HL-60/S4 treated with retinoic acid at 250 ng/mL for 4 days and 3 days (cell line): ENCODE results near the gene FOXS1.
"Not testable (repeated sequence)": the region's sequence is repeated elsewhere in the genome, so short reads cannot be mapped to it uniquely, and the experiment has no call there.

Source experiments
- in situ Hi-C: fragments of 300-500 bp; cut with MboI; formaldehyde crosslinking; loops from 2 replicates; pipeline ENCODE4 v1.7.0; 2022; ENCODE audit warnings: low sequenced_read_pairs

Gene FOXS1

DNA sequence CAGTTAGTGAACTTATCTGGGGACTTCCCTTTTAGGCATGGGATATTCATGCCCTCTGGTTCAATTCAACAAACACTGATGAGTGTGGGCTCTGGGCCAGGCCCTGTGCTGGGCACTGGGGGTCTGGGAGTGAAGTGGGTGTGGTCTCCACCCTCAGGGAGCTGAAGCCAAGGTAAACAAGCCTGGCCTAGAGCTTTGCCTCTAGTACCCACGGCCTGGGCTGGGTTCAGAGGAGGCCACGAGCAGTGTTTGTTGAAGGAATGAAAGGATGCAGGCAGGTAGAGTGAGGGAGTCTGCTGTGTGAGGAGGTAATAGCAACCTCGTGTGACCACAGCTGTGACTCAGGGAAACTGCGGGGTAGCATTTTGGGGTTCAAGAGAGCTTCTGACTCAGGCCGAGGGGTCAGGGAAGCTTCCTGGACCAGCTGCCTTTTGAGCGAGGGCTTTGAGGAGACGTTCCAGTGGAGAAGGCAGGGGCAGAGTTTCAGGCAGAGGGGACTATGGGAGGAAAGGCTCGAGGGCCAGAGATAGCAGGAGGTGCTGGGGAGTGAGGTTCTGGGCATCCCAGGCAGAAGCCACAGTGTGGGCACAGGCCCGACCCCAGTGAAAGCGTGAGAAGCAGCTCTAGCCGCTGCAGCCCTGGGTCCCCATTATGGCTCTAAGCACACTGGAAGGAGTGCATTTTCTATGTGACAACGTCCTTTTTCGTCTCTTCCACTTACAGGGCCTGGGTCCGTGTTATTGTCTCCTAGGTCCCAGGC lies 20.7 kb downstream of the FOXS1 start:
- in situ Hi-C loops = no loop called here

DNA sequence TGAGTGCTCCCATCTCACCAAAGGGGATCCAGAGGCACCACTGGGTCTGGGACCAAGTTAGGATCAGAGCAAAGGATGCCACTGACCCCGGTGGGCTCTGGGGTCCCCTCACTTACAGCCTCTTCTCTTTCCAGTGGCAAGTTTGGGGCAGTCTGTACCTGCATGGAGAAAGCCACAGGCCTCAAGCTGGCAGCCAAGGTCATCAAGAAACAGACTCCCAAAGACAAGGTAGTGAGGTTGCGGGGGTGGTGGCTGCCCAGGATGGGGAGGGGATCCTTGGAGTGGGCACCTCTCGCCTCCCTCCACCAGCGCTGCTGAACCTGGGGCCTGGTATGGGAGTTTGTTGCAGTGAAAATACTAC lies 21.3 kb downstream of the FOXS1 start:
- in situ Hi-C loops = no loop called here

DNA sequence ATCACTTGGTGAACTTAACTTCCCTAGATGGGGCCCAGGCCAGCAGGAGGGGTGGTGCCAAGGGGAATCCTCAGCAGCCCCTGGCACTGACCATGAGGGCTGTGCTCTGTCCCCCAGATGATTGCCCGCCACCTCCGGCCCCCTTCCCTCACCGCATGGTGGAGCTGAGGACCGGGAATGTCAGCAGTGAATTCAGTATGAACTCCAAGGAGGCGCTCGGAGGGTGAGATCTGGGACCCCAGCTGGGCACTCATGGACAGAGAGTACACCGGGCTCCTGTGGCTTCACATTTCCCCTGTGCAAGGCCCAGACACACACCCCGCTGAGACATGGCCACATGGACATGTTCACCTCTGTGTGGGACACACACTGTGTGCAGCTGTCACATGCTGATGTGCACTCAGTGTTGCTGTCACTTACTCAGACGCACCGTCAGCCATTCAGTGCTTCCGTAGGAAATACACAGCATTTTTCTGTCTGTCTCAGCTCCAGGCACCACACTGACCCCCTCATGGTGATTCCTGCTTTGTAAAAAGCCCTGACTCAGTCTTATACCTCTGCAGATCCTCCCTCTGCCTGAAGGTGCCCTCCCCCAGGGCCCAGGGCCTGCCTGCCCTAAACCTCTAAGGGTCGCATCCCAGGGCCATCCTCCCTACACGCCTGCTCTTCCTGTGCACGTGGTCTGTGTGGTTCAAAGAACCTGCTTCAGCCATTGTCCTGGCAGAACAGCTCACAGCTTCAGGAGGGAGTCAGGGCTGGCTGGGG lies 21.9 kb downstream of the FOXS1 start:
- in situ Hi-C loops = no loop called here

DNA sequence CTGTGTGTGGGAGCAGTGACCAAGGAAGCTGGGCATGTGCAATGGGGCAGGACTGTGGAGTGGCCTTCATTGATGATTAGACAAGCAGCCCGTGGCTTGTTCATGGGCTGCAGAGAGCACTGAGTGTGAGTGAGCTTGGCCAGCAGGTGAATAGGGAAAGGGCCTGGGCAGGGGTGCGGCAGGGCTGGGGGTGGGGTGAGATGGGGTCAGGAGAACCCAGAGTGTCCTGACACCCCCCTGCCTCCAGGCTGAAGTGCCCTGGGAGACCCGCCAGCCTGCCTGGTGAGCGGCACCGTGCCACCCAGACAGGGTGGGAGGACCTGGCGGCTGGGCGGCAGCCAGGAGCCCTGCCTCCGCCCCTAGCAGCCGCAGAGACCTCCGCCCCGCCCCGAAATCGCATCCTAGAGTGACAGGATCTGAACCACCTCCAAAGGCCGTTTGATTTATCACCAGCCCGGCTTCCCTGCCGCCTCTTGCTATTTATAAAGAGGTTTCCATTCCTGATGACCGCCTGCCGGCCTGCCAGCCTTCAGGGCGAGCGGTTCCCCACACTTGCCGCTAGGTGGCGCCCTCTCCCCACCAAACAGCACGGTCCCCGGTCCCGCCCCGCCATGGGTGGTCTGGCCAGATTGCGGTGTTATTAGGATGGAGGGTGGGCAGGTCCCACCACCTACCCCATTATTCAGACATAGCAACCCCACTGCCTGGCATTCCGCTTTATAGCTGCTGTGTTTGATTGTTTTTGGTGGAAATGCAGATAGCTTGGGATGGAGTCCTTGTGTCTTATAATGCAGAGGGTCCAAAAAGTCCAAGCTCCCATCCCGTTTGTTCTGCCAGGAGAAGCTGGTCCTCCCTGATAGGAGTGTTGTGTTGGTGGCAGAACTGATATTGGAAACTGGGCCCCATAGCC lies 22.7 kb downstream of the FOXS1 start:
- in situ Hi-C loops = no loop called here

DNA sequence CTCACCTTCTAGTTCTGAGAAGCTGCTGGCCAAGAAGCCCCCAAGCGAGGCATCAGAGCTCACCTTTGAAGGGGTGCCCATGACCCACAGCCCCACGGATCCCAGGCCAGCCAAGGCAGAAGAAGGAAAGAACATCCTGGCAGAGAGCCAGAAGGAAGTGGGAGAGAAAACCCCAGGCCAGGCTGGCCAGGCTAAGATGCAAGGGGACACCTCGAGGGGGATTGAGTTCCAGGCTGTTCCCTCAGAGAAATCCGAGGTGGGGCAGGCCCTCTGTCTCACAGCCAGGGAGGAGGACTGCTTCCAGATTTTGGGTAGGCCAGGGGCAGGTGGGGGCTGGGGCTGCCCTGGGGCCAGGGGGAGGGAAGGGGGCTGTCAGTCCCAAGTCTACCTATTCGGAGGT lies 24.0 kb downstream of the FOXS1 start:
- in situ Hi-C loops = no loop called here

DNA sequence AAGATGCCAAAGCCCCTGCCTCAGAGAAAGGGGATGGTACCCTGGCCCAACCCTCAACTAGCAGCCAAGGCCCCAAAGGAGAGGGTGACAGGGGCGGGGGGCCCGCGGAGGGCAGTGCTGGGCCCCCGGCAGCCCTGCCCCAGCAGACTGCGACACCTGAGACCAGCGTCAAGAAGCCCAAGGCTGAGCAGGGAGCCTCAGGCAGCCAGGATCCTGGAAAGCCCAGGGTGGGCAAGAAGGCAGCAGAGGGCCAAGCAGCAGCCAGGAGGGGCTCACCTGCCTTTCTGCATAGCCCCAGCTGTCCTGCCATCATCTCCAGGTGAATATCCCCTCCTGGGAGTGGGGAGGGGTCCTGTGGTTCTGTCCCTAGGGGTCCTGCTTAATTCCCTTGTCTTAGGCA lies 25.2 kb downstream of the FOXS1 start:
- in situ Hi-C loops = no loop called here

DNA sequence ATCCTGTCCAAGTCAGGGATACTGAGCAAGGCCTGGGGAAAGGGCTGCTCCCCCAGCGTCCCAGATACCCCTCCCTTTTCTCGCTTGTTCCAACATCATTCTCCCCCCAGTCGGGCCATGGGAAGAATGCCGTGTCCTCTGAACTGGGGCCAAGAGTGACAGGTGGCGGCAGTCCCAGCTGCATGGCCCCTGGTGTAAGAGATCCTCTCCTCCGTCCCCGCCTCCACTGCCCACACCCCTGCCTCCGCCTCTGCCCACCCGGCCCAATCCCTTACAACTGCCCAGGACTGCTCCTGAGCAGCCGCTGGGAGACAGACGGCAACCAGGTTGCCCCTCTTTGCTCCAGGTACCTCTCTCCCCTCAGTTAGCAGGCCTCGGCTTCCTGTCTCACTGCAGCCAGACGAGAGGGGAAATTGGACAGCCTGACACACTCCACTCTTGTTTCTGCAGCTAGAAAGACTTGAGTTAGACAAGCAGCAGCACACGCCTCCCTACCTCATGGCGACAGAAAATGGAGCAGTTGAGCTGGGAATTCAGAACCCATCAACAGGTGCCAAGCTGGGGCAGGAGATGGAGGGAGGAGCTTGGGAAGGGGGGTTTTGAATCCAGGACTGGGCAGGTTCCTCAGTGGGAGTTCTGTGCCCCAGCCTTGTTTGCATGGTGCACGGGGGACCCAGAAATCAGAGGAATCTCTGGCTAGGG lies 26.2 kb downstream of the FOXS1 start, which contains the start of gene MYLK2:
Gene MYLK2, plus strand, starts transcription at position 274 of the 702 bp plus-strand sequence. Its CDS starts 225 bp downstream, at position 499.
- in situ Hi-C loops = no loop called here

DNA sequence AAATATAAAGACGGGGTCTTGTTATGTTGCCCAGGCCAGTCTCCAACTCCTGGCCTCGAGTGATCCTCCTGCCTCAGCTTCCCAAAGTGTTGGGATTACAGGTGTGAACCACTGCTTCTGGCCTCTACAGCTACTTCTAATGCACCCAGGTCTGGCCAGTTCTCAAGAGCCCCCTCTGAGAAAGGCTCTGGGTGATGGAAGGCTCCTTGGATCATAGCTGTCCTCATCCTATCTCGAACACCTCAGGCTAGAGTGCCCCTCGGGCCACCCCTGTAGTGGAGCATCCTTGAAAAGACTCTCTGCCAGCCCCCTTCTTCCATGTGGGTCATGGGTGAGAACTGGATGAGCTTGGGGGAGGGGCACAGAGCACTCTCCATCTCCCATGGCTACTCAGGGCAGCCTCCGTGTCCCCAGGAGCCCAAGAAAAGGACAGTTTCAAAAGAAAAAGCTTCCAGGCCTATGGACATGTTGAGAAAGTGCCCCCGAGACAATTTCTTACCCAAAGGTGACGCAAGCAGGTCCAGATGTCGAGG lies 27.0 kb downstream of the FOXS1 start:
- in situ Hi-C loops = no loop called here

DNA sequence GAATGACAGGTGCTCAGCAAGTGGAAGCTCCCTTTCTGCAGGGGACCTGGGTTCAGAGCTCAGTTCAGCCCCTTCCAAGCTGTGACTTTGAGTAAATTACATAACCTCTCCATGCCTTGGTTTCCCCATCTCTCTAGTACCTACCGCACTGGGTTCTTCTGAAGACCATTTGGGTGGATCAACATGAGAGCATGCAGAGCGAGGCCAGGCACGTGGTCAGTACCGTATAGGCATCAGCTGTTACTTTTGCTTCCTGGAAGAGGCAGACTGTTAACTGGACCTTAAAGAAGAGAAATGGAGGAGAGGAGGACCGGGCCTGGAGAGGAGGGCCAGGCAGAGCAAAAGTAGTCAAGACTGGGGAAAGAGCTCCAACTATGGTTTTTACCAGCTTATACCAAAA lies 27.9 kb downstream of the FOXS1 start:
- in situ Hi-C loops = no loop called here

DNA sequence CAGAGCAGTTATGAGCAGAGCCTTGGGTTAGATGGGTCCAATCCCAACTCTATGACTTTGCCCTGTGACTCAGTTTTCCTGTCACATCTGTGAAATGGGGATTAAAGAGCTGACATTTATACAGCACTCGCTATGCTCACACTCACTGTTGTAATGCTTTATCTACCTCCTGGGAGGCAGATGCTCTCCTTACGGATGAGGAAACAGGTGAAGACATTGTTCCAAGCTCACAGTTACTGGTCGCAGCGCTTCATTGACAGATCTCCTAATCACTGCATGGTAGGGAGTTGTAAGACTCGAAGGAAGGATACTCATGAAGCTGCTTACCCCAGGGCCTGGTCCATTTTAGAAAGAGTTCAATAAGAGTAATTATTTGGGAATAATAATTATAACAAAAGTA lies 29.2 kb downstream of the FOXS1 start:
- in situ Hi-C loops = no loop called here

DNA sequence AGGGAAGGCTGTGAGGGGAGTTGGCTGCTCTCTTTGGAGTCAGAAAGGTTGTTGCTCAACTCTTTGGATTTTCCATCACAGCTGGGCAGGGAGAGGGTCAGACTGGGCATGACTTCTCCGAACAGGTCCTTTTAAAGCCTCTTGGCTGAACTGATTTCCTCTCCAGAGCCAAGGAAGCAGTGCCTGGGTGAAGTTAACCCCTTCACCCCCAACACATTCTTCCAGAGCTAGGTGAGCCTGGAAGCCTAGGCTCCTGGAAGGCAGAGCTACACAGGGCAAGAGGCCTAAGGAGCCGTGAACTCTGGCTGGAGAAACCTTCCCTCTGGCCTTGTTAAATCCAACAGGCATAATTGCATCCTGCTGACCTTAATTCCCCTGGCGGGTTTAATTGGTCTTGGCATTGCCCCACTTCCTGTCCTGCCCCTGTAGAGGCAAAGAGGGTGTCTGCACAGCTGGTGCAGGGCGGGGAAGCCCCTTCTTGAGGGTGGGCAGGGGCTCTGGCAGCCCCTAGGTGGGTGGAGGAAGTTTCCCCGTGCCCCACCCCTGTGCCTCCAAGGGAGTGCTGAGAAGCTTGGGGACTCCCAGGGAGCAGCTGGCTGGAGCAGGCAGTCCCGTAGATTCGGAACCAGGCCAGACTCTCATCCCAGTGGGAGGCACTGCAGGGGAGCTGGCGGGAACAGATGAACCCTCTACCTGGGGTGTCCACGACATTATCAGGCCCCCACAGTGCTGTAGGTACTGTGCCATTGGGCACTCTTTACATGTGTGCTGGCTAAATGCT lies 29.8 kb downstream of the FOXS1 start:
- in situ Hi-C loops = no loop called here

DNA sequence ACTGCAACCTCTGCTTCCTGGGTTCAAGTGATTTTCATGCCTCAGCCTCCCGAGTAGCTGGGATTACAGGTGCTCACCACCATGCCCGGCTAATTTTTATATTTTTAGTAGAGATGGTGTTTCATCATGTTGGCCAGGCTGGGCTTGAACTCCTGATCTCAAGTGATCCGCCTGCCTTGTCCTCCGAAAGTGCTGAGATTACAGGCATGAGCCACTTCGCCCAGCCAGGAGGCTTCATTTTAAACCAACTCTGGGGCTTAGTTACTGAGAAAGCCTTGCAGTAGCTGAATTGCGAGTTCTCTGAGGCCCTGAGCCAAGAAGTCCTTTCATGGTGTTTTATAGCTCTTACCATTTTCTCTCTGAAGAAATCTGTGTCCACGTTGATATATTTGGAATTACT lies 31.3 kb downstream of the FOXS1 start:
- in situ Hi-C loops = not testable (repeated sequence)

DNA sequence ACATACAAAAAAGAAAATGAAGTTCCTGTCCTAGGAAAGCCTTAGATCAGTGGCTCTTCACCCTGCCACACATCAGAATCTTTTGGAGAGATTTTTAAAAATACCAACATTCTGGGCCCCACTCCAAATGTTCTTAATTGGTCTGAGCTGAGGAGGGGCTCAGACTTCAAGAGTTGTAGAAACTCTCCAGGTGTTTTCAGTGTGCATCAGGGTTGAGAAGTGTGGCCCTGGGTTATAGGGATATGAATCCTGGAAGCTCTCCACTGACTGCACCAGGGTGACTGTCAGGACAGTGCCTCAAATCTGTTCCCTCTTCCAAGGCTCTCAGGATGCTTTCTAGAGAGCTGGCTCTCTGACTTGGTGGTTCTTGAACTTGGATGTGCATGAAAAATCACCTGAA lies 31.8 kb downstream of the FOXS1 start:
- in situ Hi-C loops = no loop called here

DNA sequence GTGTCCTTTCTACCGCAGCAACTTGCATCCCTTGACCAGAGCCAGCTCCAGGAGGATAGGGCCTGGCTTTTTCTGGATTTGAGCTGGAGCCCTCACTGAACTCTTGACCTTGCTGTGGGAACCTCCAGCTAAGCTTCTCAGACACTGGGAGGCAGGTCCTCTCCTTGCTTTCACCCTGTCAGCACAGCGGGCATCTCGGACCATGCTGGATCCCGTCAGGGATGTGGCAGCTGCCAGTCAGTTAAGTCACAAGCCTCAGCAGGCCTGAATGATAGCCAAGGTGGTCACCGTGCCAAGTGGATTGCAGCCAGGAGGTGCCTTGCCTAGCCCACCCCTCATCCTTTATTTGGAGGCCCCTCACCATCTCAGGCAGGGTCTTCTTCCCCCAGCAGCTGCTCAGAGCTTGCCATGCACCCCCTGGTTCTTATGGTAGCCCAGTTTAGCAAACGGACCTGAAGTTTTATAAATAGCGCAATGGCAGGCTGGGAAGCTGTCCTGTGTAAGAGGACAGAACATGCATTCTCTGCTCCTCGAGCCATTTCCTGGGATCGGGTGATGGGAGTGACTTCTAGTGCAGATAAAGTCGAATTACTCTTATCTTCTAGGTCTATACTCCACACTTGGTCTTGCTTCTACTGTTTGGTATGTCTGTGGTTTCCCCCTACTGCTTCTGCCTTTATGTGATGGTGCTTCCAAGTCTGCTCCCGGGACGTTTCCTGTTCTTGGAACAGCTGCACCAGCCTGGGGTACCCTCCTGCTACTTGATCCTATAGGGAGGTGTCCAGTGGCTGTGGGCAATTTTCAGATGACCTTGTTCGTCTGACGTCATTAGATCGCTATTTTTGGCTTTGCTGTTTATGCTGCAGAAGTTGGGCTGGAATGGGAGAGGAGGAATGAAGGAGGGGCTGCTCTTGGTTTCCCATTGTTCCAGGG lies 33.3 kb downstream of the FOXS1 start:
- in situ Hi-C loops = no loop called here

DNA sequence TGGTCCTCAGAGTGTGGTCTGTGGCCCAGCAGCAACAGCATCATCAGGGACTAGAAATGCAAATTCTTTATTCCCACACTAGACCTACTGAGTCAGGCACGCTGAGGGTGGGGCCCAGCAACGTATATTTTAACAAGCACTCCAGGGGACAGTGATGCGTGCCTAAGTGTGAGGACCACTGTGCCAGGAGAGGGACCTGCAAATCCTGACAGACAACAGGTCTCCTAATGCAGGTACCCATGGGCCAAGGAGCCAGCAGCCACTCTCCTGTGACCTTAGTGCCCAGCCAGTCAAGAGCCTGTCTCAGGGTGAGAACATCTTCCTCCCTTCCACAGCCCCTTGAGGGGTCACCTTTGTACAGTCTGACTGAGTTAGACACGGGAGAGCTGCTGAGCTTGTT lies 34.2 kb downstream of the FOXS1 start:
- in situ Hi-C loops = no loop called here

DNA sequence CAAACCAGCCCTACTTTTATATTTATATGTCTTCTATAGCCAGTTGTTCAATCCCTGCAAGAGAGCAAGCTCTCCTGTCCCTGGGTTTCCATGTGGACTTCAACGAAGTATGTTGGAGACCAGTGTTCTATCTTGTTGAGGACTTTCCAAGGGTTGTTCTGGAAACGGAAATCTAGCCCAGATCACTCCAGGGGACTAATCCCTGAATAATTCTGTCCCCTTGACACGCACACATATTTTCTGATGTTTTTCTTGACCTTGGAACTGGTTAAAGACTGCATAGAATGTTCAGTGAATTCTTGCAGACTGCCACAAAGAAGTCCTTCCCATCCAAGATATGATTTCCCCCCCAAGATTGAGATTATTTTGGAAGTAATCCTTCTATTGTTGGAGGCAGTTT lies 35.7 kb downstream of the FOXS1 start:
- in situ Hi-C loops = no loop called here

DNA sequence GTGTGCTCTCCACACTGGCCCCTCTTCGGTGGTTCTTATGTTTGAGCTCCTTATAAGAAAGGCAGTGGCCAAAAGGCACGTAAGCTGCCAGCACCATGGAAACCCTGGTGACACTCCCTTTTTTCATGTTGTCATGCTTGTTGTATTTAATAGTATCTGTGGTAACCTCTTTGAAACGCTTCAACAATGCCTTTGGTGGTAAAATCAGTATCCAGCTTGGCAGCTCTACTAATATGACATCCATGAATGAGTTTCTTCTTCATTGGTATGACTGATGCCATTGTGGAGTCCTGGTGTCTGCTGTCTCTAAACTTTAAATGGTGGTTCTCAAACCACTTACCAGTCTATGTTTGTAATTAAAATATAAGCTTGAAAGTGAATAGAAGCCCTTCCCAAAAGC lies 36.9 kb downstream of the FOXS1 start:
- in situ Hi-C loops = no loop called here

DNA sequence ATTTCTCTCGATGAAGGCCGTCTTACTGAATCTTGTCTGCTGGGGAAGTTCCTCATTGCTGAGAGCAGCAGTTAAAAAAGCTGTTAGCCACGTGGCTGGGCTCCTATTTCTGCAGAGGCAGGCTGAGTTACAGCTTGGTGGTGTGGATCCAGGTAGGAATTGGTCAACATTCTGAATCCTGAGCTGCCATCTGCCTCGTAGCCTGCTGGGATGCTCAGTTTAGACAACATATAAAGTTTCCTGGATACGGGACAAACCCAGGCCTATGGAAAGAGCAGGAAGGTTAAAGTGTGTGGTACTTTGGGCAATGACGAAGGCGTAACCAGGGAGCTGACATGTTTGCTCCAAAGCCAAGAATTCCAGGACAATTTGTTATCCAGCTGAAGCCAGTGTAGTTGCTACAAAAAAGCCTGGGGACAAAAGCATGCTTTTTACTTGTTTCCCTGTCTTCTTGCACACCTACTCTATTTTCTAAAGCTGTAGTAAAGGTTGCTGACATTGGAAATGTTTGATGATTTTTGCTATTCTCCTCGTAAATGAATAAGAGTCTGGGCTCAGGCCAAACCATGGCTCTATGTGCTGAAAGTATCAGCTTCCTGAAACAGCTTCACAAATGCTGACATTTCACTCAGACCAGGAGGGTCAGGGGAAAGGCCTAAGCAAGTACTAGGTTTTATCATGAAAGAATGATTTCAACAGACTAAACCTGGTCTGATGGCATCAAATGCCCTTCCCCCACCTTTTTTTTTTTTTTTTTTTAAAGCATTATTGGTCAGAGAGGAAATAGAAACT lies 38.6 kb downstream of the FOXS1 start:
- in situ Hi-C loops = no loop called here
